ENCODE results near the gene XBP1.
"Not testable (repeated sequence)": the region's sequence is repeated elsewhere in the genome, so short reads cannot be mapped to it uniquely, and the experiment has no call there.

The XBP1 gene

GRCh38 chr22:28810821-28811491 is 10.6 kb upstream of the XBP1 start:
- TF ChIP-seq CTCF (IDR thresholded peaks at IDR 0.05; ENCODE audit: extremely low read depth, insufficient read depth, missing control alignments), result no peak
- in situ Hi-C loops (cut with MboI; ENCODE audit: low pct_unique_long_range_greater_than_20kb, low sequenced_read_pairs, unreplicated experiment), result no loop called here
- DNase-seq (ENCODE audit: low spot score), result no peak

GRCh38 chr22:28808716-28809355 is 8.5 kb upstream of the XBP1 start:
- no peak for TF ChIP-seq CTCF (IDR thresholded peaks at IDR 0.05; ENCODE audit: extremely low read depth, insufficient read depth, missing control alignments)
- in situ Hi-C loops (cut with MboI; ENCODE audit: low pct_unique_long_range_greater_than_20kb, low sequenced_read_pairs, unreplicated experiment), result no loop called here
- DNase-seq (ENCODE audit: low spot score), result no peak

GRCh38 chr22:28805426-28805825 is 5.1 kb upstream of the XBP1 start:
- in situ Hi-C loops (cut with MboI; ENCODE audit: low pct_unique_long_range_greater_than_20kb, low sequenced_read_pairs, unreplicated experiment); DNase-seq (ENCODE audit: low spot score): not testable (repeated sequence)

- in situ Hi-C loops (cut with MboI; ENCODE audit: low pct_unique_long_range_greater_than_20kb, low sequenced_read_pairs, unreplicated experiment), result no loop called here
- no peak for DNase-seq (ENCODE audit: low spot score)
- peak; percentile 1 for TF ChIP-seq CTCF (IDR thresholded peaks at IDR 0.05; ENCODE audit: extremely low read depth, insufficient read depth, missing control alignments)
These were observed 2.3 kb upstream of the XBP1 start for GRCh38 chr22:28802595-28803123.

GRCh38 chr22:28801845-28802594 is 1.7 kb upstream of the XBP1 start:
- no peak for TF ChIP-seq CTCF (IDR thresholded peaks at IDR 0.05; ENCODE audit: extremely low read depth, insufficient read depth, missing control alignments)
- DNase-seq (ENCODE audit: low spot score), result peak; percentile 39

GRCh38 chr22:28799606-28800307 is 612 bp downstream of the XBP1 start:
- TF ChIP-seq CTCF (IDR thresholded peaks at IDR 0.05; ENCODE audit: extremely low read depth, insufficient read depth, missing control alignments), result no peak
- in situ Hi-C loops (cut with MboI; ENCODE audit: low pct_unique_long_range_greater_than_20kb, low sequenced_read_pairs, unreplicated experiment), result no loop called here
- DNase-seq (ENCODE audit: low spot score), result no peak

More at GRCh38 chr22:28801845-28802594, 1.7 kb upstream of the XBP1 start:
- in situ Hi-C loops (cut with MboI; ENCODE audit: low pct_unique_long_range_greater_than_20kb, low sequenced_read_pairs, unreplicated experiment), result no loop called here
